HCT116 (cell line): ENCODE data around the gene ACOT7.

ENCODE experiments used
- REST ChIP-seq: IDR thresholded peaks from 2 replicates; pipeline ENCODE4 v1.6.1; 2012; ENCODE audit warnings: low read depth
- TCF7L2 ChIP-seq: IDR thresholded peaks from 2 replicates; pipeline ENCODE4 v1.7.0; 2011; ENCODE audit warnings: borderline replicate concordance, inconsistent platforms; ENCODE audit not compliant: insufficient read depth, insufficient read length; ENCODE audit errors: extremely low read depth

GRCh38 chr1:6276811-6277555, 116.6 kb downstream of the ACOT7 start:
- TF ChIP-seq REST = no peak
- no peak for TF ChIP-seq TCF7L2
